Mesenchymal stem cell (in vitro differentiated cells and primary cell): Measurements from ENCODE around the gene TOX2.

ENCODE experiments used
- DNase-seq: peaks from one replicate; pipeline ENCODE4 v3.0.0-alpha.2; 2013
- H2AFZ ChIP-seq: one replicate; pipeline ENCODE4 v1.6.1; 2013; ENCODE audit warnings: low read depth, mild to moderate bottlenecking, control low read depth, inconsistent platforms, low read length, moderate library complexity
- H2AK5ac ChIP-seq: 2 replicates; pipeline ENCODE4 v1.6.1; 2013; ENCODE audit warnings: low read length, moderate library complexity, mild to moderate bottlenecking, inconsistent platforms; ENCODE audit not compliant: severe bottlenecking
- H2BK120ac ChIP-seq: one replicate; pipeline ENCODE4 v1.6.1; 2013; ENCODE audit warnings: low read depth, mild to moderate bottlenecking, inconsistent platforms, low read length, moderate library complexity
- H2BK12ac ChIP-seq, 2 experiments: one replicate each; pipeline ENCODE4 v1.6.1; 2013; ENCODE audit warnings: inconsistent platforms in 2 of 2, low read length in 2 of 2, mild to moderate bottlenecking in 2 of 2, moderate library complexity in 2 of 2, control low read depth in 1 of 2
- H2BK15ac ChIP-seq: one replicate; pipeline ENCODE4 v1.6.1; 2013; ENCODE audit warnings: mild to moderate bottlenecking, low read depth, inconsistent platforms; ENCODE audit not compliant: poor library complexity, severe bottlenecking
- H2BK5ac ChIP-seq: 2 replicates; pipeline ENCODE4 v1.6.1; 2013; ENCODE audit warnings: low read depth, mild to moderate bottlenecking, low read length, control low read depth, inconsistent platforms; ENCODE audit not compliant: poor library complexity, severe bottlenecking
- H3K14ac ChIP-seq, 2 experiments: one replicate each; pipeline ENCODE4 v1.6.1; 2013; ENCODE audit warnings: inconsistent platforms in 2 of 2, low read length in 2 of 2, control low read depth in 1 of 2, mild to moderate bottlenecking in 1 of 2, moderate library complexity in 1 of 2
- H3K18ac ChIP-seq, 2 experiments: one replicate each; pipeline ENCODE4 v1.6.1; 2013; ENCODE audit warnings: inconsistent platforms in 2 of 2, low read length in 2 of 2, control low read depth in 1 of 2, low read depth in 1 of 2, mild to moderate bottlenecking in 1 of 2
- H3K23ac ChIP-seq, 2 experiments: one replicate each; pipeline ENCODE4 v1.6.1; 2013; ENCODE audit warnings: inconsistent platforms in 2 of 2, low read length in 2 of 2, mild to moderate bottlenecking in 2 of 2, moderate library complexity in 2 of 2, control low read depth in 1 of 2
- H3K27ac ChIP-seq: 2 replicates; pipeline ENCODE4 v1.5.1; 2013; ENCODE audit warnings: mild to moderate bottlenecking, moderate library complexity, low read length, control low read depth, inconsistent platforms; ENCODE audit not compliant: poor library complexity, severe bottlenecking
- H3K27me3 ChIP-seq, 2 experiments: 2 replicates each; pipeline versions ENCODE4 v1.6.1 to v1.7.0; 2013; ENCODE audit warnings: low read length in 2 of 2, mild to moderate bottlenecking in 2 of 2, moderate library complexity in 2 of 2, control low read depth in 1 of 2, inconsistent platforms in 1 of 2; ENCODE audit not compliant: control insufficient read depth in 1 of 2, insufficient read depth in 1 of 2
- H3K36me3 ChIP-seq, 2 experiments: 2 replicates each; pipeline versions ENCODE4 v1.6.1 to v1.7.0; 2013; ENCODE audit warnings: low read length in 2 of 2, control low read depth in 1 of 2, inconsistent platforms in 1 of 2, low read depth in 1 of 2, mild to moderate bottlenecking in 1 of 2; ENCODE audit not compliant: insufficient read depth in 2 of 2, control insufficient read depth in 1 of 2
- H3K4ac ChIP-seq, 2 experiments: one replicate each; pipeline ENCODE4 v1.6.1; 2013; ENCODE audit warnings: inconsistent platforms in 2 of 2, low read length in 2 of 2, mild to moderate bottlenecking in 2 of 2, moderate library complexity in 2 of 2, control low read depth in 1 of 2, low read depth in 1 of 2
- H3K4me1 ChIP-seq: 2 replicates; pipeline ENCODE4 v1.6.1; 2013; ENCODE audit warnings: low read depth, low read length, control low read depth; ENCODE audit not compliant: control insufficient read depth, insufficient read depth
- H3K4me2 ChIP-seq: 2 replicates; pipeline ENCODE4 v1.6.1; 2013; ENCODE audit warnings: low read length, mild to moderate bottlenecking, inconsistent platforms; ENCODE audit not compliant: poor library complexity, severe bottlenecking
- H3K4me3 ChIP-seq, 2 experiments: 2 replicates each; pipeline versions ENCODE4 v1.5.1 to v1.7.0; 2013; ENCODE audit warnings: low read length in 2 of 2, mild to moderate bottlenecking in 2 of 2, control low read depth in 1 of 2, low read depth in 1 of 2; ENCODE audit not compliant: insufficient read depth in 1 of 2
- H3K79me1 ChIP-seq: replicated peaks from 2 replicates; pipeline ENCODE4 v1.6.1; 2013; ENCODE audit warnings: mild to moderate bottlenecking, control low read depth, low read length, inconsistent platforms; ENCODE audit not compliant: poor library complexity, severe bottlenecking
- H3K9ac ChIP-seq: 2 replicates; pipeline ENCODE4 v1.7.0; 2013; ENCODE audit warnings: mild to moderate bottlenecking, low read length, moderate library complexity
- H3K9me3 ChIP-seq: 2 replicates; pipeline ENCODE4 v1.7.0; 2013; ENCODE audit warnings: mild to moderate bottlenecking, low read length; ENCODE audit not compliant: control insufficient read depth
- H4K8ac ChIP-seq: one replicate; pipeline ENCODE4 v1.6.1; 2013; ENCODE audit warnings: inconsistent platforms, mild to moderate bottlenecking, low read length, moderate library complexity
- H4K91ac ChIP-seq: one replicate; pipeline ENCODE4 v1.6.1; 2013; ENCODE audit warnings: mild to moderate bottlenecking, low read length, inconsistent platforms
- WGBS: methylation state at CpG from one replicate; pipeline ENCODE4 v1.1.7; 2013; ENCODE audit warnings: mixed read lengths; 5-methylcytosine and 5-hydroxymethylcytosine counted together

The TOX2 gene

DNA sequence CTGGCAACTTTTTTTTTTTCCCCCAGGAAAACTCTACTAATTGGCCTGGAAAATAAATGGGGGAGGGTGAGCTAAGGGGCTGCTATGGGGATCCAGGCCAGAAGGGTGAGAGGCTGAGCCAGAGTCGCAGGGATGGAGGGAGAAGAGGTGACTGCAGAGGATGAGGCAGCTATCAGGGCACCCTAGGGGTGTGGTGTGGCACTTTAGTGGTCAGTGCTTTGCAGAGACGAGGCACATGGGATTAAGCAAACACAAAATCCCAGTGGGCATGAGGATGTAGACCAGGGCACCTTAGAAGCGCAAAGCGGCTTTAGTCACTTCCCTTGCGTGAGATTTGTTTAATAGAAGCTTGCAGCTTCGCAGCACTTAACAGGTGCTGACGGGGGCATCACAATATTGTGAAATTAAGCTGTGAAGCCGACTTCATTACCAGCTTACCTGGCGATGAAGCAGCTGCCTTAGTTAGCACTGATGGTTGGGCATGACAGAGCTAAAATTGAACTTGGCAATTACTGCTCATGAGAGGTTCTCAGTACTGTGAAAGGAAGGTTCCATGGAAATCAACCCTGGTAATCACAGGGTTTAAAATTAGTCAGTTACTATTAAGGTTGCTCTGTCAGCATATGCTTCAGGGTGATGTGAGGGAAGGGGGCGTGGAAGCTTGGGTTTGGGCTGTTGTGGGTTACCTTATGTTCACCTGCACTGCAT, 26.0 kb downstream of the TOX2 start:
- no peak overlapping the region for H3K9ac ChIP-seq
- peak overlapping the region in 1 of 2 experiments; percentile 63 for H3K18ac ChIP-seq
- no peak overlapping the region for H3K14ac ChIP-seq
- peak overlapping the region; percentile 70 for H4K91ac ChIP-seq
- no peak overlapping the region for H2AFZ ChIP-seq
- peaks cover 24% of the 10 kb centered on the region for H3K4me1 ChIP-seq
- H3K79me1 ChIP-seq = no peaks in the 10 kb centered on the region
- H2BK5ac ChIP-seq = no peak overlapping the region
- peak overlapping the region; percentile 4 for H2AK5ac ChIP-seq
- H3K4me2 ChIP-seq = no peak overlapping the region
- no peak overlapping the region for H4K8ac ChIP-seq
- peak overlapping the region; percentile 47 to 52 for H3K4ac ChIP-seq
- 87% methylated on average over 10 of the region's 10 CpGs for WGBS
- no peak overlapping the region for H3K23ac ChIP-seq
- H3K27ac ChIP-seq = no peak overlapping the region
- H2BK15ac ChIP-seq = no peak overlapping the region
- no peak overlapping the region for H3K4me3 ChIP-seq
- no peak overlapping the region for H2BK120ac ChIP-seq
- no peaks in the 10 kb centered on the region for H3K9me3 ChIP-seq
- H3K27me3 ChIP-seq = peaks cover 0 to 14% of the 10 kb centered on the region in 2 experiments
- no peaks in the 10 kb centered on the region for H3K36me3 ChIP-seq
- H2BK12ac ChIP-seq = peak overlapping the region; percentile 49 to 74
- DNase-seq = no peak

DNA sequence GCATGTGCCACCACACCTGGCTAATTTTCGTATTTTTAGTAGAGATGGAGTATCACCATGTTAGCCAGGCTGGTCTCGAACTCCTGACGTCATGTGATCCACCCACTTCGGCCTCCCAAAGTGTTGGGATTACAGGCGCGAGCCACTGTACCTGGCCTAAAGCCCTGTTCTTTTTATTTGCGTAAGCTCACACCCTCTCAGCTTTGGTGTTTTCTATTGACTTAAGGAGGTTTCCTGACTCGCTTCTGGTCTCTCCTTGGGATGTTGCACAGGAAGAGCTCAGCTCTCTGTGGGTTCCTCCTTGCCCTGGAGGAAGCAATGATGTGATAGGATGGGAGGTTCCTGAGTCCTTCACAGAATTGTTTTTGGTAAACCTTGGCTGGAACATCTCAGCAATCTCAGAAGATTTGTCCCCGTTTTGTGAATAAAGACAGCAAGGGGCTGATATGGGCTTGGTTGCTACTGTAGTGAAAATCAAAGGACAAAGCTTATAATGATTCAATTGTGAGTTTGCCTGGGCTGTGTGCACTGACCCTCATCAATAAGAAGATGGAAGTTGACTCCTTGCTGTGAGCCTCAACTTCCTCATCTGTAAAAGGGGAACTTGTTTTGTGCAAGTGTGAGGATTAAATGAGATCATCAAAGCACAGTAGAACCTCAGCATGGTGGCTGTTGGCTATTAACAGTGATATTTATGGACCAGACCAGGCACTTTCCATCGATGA, 27.0 kb downstream of the TOX2 start:
- peaks cover 22% of the 10 kb centered on the region for H3K4me1 ChIP-seq
- no peak overlapping the region for H3K27ac ChIP-seq
- H3K9me3 ChIP-seq = no peaks in the 10 kb centered on the region
- peak overlapping the region; percentile 64 for H2BK120ac ChIP-seq
- peak overlapping the region; percentile 76 for H2BK15ac ChIP-seq
- no peak overlapping the region for H3K23ac ChIP-seq
- H4K91ac ChIP-seq = no peak overlapping the region
- H3K4ac ChIP-seq = peak overlapping the region; percentile 28 to 81
- no peaks in the 10 kb centered on the region for H3K79me1 ChIP-seq
- H3K14ac ChIP-seq = no peak overlapping the region
- no peak overlapping the region for H2AFZ ChIP-seq
- peak overlapping the region; percentile 92 to 94 for H3K18ac ChIP-seq
- H2BK5ac ChIP-seq = no peak overlapping the region
- peak overlapping the region in 1 of 2 experiments; percentile 98 for H2BK12ac ChIP-seq
- 87% methylated on average over 10 of the region's 10 CpGs for WGBS
- H3K9ac ChIP-seq = peak overlapping the region; percentile 71
- no peak for DNase-seq
- H3K4me3 ChIP-seq = no peak overlapping the region
- no peaks in the 10 kb centered on the region for H3K36me3 ChIP-seq
- peak overlapping the region; percentile 46 for H2AK5ac ChIP-seq
- H3K4me2 ChIP-seq = no peak overlapping the region
- H3K27me3 ChIP-seq = peaks cover 0 to 7% of the 10 kb centered on the region in 2 experiments
- H4K8ac ChIP-seq = no peak overlapping the region

DNA sequence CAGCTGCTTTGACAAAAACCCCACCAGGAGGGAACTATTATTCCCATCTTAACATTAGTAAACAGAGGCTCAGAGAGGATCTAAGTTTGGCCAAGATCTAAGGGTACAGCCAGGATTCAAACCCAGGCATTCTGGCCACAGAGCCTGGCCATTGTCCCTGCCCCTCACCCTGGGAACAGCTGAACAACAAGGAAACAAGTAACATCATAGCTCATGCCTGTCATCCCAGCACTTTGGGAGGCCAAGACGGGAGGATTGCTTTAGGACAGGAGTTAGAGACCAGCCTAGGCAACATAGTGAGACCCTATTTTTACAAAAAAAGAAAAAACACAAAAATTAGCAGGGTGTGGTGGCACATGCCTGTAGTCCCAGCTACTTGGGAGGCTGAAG, 27.5 kb downstream of the TOX2 start:
- H3K23ac ChIP-seq = no peak overlapping the region
- H3K36me3 ChIP-seq = no peaks in the 10 kb centered on the region
- no peak overlapping the region for H2BK5ac ChIP-seq
- no peaks in the 10 kb centered on the region for H3K79me1 ChIP-seq
- H3K4me1 ChIP-seq = peaks cover 22% of the 10 kb centered on the region
- no peak overlapping the region for H3K27ac ChIP-seq
- peaks cover 0 to 12% of the 10 kb centered on the region in 2 experiments for H3K27me3 ChIP-seq
- peak overlapping the region in 1 of 2 experiments; percentile 69 for H3K14ac ChIP-seq
- no peak overlapping the region for H2AFZ ChIP-seq
- H4K91ac ChIP-seq = peak overlapping the region; percentile 84
- peak overlapping the region; percentile 78 for H4K8ac ChIP-seq
- H2AK5ac ChIP-seq = peak overlapping the region; percentile 46
- H3K18ac ChIP-seq = peak overlapping the region; percentile 92 to 94
- no peaks in the 10 kb centered on the region for H3K9me3 ChIP-seq
- H3K4me2 ChIP-seq = no peak overlapping the region
- no peak overlapping the region for H3K4me3 ChIP-seq
- peak overlapping the region; percentile 68 to 81 for H3K4ac ChIP-seq
- DNase-seq = no peak
- peak overlapping the region; percentile 76 for H2BK15ac ChIP-seq
- peak overlapping the region; percentile 64 for H2BK120ac ChIP-seq
- peak overlapping the region; percentile 71 for H3K9ac ChIP-seq
- 67% methylated on average over 1 of the region's 1 CpG for WGBS
- H2BK12ac ChIP-seq = peak overlapping the region; percentile 84 to 98

- Histone ChIP-seq H2BK5ac (no peak overlapping the region), H2AK5ac (peak overlapping the region; percentile 42), H3K4me3 (no peak overlapping the region), H3K4me1 (peaks cover 24% of the 10 kb centered on the region), H3K9me3 (no peaks in the 10 kb centered on the region), H3K18ac (peak overlapping the region; percentile 15 to 92), H2BK15ac (no peak overlapping the region), H3K79me1 (no peaks in the 10 kb centered on the region), H3K4me2 (no peak overlapping the region), H3K14ac (peak overlapping the region in 1 of 2 experiments; percentile 45), H3K27ac (no peak overlapping the region), H3K27me3 (peaks cover 0 to 9% of the 10 kb centered on the region in 2 experiments), H2AFZ (no peak overlapping the region), H3K9ac (peak overlapping the region; percentile 71), H3K23ac (no peak overlapping the region), H4K91ac (peak overlapping the region; percentile 34), H3K4ac (peak overlapping the region in 1 of 2 experiments; percentile 87), H2BK12ac (peak overlapping the region; percentile 87 to 92), H2BK120ac (peak overlapping the region; percentile 69), H3K36me3 (no peaks in the 10 kb centered on the region), H4K8ac (no peak overlapping the region)
- peak; percentile 81 for DNase-seq
- WGBS = 52% methylated on average over 8 of the region's 9 CpGs
These were observed 28.1 kb downstream of the TOX2 start for GRCh38 chr20:43942667-43943285.
